Hematopoietic multipotent progenitor cell treated with erythropoietin and hydrocortisone succinate and interleukin-3 and kit ligand, for 17 days (in vitro differentiated cells): ENCODE measurements around the gene PNMA6E.
"Not testable (repeated sequence)": the region's sequence is repeated elsewhere in the genome, so short reads cannot be mapped to it uniquely, and the experiment has no call there.

ENCODE experiments used
- DNase-seq: peaks from one replicate; pipeline ENCODE4 v3.0.0-alpha.2; 2015; ENCODE audit warnings: low spot score

PNMA6E gene

DNA sequence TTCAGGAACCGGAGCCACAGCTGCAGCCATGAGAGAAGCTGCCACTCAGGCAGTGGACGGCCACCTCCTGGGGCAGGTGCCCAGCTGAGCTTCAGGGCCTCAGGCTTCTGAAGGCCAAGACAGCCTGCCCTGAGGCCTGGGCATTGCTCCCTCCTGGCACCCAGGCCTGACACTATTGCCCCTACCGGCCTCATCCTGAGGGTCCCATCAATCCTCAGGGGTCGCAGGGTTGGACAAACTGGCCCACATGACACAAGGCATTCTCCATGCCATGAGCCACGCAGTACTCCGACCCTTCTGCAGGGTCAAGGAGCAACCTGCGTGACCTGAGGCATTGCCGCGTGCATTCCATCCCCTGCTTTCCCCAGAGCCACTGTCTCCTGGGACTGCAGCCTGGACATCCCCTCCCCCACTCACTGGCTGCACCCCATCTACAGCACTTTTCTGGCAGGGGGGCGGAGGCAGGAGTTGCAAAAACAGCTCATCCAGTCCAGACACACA is 7.1 kb upstream of the PNMA6E start:
- no peak for DNase-seq

GRCh38 chrX:153407736-153408135 is 6.6 kb upstream of the PNMA6E start:
- DNase-seq = no peak

- DNase-seq = no peak
Measured at GRCh38 chrX:153406903-153407302, 5.8 kb upstream of the PNMA6E start.

DNA sequence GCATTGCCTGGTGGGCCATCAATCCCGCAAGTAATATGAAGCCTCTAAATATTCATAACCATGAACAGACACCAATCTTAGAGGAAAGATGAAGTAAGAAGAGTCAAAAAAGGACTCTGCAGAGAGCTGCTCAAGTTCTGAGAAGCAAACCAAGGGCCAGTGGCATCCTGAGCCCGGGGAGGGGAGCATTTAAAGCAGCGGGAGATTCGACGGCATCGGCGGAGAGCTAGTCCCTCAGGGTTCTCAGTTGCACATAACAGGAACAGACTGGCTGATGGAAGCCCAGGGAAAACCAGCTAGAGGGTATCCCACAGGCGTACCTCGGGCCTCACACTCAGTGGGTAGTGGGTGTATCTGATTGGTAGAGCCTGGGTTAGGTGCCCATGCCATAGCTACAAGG is 4.9 kb upstream of the PNMA6E start:
- DNase-seq = no peak

GRCh38 chrX:153405426-153405825 is 4.3 kb upstream of the PNMA6E start:
- DNase-seq = no peak

GRCh38 chrX:153404333-153404732 is 3.2 kb upstream of the PNMA6E start:
- DNase-seq = not testable (repeated sequence)

DNA sequence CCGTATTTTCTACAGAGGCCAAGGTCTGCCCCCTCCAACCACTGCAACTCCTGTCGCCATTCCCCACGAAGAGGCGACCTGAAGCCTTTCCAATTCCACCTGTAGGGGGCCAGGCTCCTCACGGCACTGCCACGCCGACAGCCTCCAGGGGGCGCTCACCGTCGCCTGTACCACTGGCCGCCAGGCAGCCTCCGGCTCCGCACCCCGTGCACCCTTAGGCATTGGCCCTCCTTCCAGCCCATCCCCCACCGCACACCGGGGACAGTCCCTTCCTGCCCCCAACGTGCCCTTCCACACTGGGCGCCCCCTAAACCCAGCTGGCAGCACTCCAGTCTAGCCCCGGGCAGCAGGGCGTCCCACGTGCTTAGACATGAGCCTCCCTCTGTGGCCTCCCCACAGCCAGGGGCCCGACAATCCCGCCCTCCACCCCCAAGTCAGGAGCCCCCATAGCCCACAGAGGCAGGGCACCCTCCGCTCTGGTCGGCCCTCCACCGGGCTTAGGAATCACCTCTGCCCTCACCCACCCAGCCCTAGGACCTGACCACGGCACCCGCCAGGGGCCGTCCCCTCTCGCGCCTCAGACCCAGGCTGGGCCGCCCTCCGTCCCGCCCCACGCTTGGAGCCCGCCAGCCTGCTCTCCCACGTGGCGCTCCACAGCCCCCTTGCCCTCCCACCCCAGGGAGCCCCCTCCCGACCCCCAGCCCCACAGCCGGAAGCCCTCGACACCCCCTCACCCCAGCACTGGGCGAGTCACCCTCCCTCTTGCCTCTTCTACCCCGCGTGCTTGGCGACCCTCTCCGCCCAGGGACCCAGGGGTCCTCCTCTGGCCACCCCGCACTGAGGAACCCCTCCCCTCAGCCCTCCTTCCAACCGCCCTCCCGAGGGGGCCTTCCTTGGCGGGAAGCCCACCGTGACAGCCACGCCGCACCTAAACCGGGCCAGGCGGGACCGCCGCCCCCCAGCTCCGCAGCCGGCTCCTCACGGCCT is 711 bp downstream of the PNMA6E start:
- peak; percentile 25 for DNase-seq

GRCh38 chrX:153398275-153398960 is 2.7 kb downstream of the PNMA6E start:
- no peak for DNase-seq

GRCh38 chrX:153397256-153397960 is 3.7 kb downstream of the PNMA6E start:
- DNase-seq = no peak

DNA sequence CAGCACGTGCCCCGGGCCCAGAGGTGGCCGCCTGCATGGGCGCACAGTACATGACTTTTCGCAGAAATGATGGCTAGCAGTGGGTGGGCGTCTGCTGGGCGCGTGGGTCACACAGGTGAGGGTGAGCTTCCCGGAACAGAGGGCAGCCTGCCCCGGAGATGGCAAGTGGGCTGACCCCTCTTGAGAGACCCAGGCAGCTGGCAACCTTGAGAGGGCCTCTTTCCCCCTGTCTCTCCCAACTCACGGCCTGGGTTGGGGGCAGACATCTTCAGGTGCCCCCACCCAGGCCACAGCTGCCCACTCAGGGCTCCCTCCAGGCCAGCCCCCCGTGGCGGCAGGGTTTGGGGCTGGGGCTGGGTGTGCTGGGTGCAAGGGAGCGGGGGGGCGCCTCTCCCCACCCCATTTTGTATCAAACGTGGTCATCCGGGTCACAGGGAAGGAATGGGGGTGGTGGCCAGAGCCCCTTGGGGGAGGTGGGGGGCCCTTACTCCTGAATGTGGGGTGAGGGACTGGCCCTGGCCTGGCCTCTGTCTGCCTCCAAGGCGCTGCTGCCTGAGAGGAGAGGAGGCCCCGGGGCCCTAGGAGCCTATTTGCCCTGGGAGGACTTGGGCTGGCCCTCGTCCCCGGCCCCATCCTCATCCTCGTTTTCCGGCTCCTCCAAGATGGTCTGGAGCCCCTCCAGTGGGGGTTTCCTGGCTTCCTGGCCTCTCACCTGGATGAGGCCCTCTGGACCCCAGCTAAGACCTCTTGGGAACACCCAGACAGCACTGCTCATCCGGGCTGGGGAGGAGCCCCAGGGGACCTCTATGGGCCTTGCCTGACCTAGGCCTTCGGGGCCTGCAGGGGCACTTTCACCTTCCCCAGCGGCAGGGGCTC is 4.6 kb downstream of the PNMA6E start:
- DNase-seq = no peak

GRCh38 chrX:153395613-153396319 is 5.4 kb downstream of the PNMA6E start:
- DNase-seq = no peak

DNA sequence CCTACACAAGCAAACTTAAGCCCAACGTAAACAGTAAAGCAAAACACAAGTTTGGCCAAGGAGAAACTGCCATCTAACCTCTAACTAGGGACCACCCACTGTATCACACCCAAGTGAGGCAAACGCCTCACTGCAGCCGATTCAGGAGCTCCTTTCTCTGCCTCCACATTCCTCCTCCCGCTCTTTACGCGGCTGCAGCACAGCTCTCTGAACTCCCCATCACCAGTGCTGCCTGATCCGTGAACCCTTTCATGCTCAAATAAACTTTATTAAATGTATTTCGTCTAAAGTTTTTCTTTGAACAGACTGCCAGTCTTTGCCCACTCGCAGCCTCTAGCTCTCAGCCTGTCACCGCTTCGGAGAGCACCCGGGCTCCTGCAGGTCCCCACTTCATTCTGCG is 6.5 kb downstream of the PNMA6E start:
- DNase-seq = no peak

- no peak for DNase-seq
Measured at GRCh38 chrX:153392642-153393321, 8.4 kb downstream of the PNMA6E start.

DNA sequence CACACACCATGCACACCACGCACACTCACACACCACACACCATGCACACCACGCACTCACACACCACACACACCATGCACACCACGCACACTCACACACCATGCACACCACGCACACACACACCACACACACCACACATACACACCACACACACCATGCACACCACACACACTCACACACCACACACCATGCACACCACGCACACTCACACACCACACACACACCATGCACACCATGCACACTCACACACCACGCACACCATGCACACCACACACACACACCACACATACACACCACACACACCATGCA is 11.7 kb downstream of the PNMA6E start:
- DNase-seq = not testable (repeated sequence)

GRCh38 chrX:153388722-153389459 is 12.3 kb downstream of the PNMA6E start:
- no peak for DNase-seq

GRCh38 chrX:153387987-153388721 is 13.0 kb downstream of the PNMA6E start:
- DNase-seq = no peak

DNA sequence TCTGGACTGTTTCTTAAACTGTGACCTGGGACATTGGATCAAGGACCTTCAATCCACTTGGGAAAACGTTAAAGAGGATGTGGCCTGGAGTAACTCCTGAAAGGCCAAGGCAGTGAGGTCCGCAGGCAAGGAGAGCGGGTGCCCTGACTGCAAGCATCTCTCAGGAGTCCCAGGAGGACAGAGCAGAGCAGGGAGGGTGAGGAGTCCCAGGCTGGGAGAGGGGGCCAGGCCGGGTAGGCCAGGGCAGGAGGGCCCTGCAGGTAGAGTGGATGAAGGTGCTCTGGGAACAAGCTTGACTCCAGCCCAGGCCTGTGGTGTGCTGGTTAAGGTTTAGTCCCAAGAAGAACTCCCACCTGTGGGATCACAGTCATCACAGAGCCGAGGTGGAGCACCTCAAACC is 13.8 kb downstream of the PNMA6E start:
- no peak for DNase-seq

DNA sequence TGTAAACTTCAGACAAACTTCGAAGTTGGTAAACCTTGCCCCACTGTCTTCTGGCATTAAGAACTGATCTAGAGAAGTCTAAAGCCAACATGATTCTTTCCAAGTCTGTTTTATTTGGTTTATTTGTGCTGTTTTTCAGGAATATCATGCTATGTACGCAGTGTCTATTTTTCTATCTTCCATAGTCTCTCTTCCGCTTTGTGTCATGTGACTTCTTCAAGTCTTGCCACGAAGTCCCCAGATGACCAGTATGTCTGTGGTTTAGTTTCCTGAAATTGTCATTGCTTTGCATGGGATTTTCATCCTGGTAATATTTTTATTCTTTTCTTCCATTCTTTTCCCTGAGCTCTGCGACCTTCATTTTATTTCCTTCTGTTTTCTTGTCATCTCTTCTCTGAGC is 15.1 kb downstream of the PNMA6E start:
- no peak for DNase-seq

- DNase-seq = not testable (repeated sequence)
Measured at GRCh38 chrX:153384973-153385372, 16.2 kb downstream of the PNMA6E start.
